Activated T-cell treated with anti-CD3 and anti-CD28 coated beads for 1 hour (primary cell): ENCODE measurements around the gene FAM163A.
"Not testable (repeated sequence)": the region's sequence is repeated elsewhere in the genome, so short reads cannot be mapped to it uniquely, and the experiment has no call there.

Source experiments
- DNase-seq: peaks from one replicate; pipeline ENCODE4 v3.0.0-alpha.2; 2020; ENCODE audit warnings: low read depth

Gene FAM163A

GRCh38 chr1:179816196-179816960 lies 73.3 kb downstream of the FAM163A start:
- no peak for DNase-seq

GRCh38 chr1:179817056-179817455 lies 74.0 kb downstream of the FAM163A start:
- no peak for DNase-seq

DNA sequence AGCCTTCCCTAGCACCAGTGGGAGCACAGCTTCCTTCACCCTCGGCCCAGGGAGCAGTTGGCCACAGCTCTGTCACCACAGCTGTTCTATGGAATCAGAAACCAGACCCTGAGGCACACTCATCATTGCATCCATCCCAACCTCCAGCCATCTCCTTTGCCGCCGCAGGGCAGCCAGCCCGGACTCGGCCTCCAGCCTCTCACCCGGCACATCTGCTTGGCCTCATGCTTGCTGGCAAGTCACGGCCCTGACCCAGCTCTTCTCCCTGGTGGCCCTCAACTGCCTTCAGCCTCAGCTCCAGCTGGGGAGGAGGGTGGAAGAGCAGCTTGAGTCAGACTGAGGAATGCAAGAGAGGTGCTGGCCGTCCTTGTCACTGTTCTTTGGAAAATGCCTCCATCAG lies 74.7 kb downstream of the FAM163A start:
- no peak for DNase-seq

DNA sequence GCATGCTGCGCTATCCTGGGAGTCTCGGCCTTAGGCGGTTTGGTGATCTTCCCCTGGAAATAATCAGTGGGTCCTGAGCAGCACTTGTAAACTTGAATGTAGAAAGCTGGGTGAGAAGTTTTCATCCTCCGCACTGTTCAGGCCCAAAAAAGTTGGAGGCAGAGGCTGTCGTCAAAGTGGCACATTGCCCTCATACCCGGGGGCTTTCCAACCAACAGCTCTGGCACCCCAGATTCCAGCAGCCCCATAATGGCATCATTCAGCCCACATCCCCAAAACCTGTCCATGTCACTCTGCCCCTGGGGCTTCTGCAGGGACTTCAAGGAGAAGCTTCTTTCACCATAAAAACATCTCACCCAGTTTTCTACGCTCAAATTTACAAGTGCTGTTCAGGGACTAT lies 75.2 kb downstream of the FAM163A start:
- DNase-seq, result no peak

DNA sequence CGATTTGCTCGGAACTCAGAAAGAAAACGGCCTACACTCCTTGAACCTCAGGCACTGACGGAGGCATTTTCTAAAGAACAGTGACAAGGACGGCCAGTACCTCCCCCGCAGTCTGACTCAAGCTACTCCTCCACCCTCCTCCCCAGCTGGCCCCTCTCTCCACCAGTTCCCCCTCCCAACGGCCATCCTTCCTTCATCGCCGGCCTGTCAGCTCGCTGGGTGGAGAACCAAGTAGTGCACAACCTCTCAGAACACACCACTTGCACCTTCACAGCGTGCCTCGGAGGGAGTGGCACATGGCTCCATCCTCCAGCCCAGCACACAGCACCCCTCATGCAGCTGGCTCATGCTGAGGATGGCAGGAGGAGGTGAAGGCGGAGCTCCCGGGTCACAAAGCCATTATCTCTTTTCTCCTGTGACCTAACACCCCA lies 75.7 kb downstream of the FAM163A start:
- DNase-seq, result no peak

DNA sequence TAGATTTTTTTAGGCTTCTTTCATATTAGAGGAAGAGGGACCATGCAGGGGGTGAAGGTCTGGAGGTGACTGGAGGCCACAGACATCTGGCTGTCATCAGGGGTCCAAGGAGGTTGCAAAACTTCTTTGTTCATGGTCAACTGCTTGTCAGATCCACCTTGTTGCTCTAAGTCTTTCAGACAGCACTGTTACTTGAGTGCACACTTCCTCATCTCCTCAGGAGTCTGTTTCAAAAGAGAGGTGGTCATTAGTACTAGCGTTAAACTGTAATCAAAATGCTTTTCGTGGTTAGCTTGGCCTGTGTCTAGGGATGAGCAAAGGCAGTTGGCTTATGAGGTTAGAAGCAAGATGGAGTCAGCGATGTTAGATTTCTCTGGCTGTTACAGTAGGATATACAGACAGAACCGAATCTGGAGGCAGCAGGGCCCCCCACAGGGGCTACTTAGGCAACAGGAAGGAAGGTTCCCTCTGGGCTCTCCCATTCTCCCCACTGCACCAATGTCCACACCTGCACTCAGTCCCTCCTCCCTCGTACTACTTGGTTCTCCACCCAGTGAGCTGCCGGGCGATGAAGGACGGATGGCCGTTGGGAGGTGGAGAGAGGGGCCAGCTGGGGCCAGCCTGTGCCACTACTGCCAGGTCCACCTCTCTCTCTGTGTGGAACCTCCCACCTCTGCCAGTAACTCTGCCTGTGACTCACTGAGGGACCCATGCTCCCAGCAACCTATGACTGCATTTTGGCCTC lies 77.3 kb downstream of the FAM163A start:
- no peak for DNase-seq

DNA sequence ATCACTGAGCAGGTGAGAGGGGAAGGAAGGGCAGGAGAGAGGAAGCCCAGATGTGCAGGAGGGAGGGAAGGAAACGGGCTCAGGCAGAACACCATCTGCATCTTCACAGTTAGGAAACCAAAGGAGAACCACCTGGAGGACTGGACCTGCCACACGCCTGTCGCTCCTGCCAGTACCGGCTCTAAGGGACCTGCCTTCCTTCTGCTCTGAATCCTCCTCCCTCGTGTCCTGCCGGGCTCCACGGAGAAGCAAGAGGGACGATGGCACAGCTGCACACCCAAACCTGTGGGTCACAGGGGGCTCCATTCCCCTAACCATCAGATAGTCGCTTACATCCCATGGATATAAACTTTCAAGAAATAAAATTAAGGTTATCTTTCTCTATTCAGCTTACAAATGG lies 78.4 kb downstream of the FAM163A start:
- no peak for DNase-seq

DNA sequence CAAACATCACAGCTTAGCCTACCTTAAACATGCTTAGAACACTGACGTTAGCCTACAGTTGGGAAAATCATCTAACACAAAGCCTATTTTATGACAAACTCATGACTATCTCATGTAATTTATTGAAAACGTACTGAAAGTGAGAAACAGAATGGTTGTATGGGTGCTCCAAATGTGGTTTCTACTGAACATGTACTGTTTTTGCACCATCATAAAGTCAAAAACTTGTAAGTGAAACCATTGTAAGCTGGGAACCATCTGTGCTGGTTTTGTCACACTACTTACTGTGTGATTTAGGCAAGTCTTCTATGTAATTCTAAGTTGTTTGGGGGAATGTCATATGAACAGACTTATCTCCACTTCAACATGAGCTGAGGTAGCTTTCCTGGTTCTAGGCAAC lies 79.0 kb downstream of the FAM163A start:
- no peak for DNase-seq

DNA sequence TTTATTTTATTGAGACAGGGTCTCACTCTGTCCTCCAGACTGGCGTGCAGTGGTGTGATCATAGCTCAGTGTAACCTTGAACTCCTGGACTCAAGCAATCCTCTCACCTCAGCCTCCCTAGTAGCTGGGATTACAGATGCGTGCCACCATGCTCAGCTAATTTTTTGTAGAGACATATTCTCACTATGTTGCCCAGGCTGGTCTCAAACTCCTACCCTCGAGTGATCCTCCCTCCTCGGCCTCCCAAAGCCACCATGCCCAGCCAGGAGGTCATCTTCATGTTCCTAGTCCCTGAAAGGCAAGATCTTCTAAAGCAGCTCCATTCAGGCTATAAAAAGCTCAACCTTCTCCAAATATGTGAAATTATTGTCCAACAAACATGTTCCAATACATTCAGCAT lies 80.6 kb downstream of the FAM163A start:
- no peak for DNase-seq

GRCh38 chr1:179824265-179824664 lies 81.2 kb downstream of the FAM163A start:
- DNase-seq, result no peak

GRCh38 chr1:179825206-179825605 lies 82.1 kb downstream of the FAM163A start:
- no peak for DNase-seq

DNA sequence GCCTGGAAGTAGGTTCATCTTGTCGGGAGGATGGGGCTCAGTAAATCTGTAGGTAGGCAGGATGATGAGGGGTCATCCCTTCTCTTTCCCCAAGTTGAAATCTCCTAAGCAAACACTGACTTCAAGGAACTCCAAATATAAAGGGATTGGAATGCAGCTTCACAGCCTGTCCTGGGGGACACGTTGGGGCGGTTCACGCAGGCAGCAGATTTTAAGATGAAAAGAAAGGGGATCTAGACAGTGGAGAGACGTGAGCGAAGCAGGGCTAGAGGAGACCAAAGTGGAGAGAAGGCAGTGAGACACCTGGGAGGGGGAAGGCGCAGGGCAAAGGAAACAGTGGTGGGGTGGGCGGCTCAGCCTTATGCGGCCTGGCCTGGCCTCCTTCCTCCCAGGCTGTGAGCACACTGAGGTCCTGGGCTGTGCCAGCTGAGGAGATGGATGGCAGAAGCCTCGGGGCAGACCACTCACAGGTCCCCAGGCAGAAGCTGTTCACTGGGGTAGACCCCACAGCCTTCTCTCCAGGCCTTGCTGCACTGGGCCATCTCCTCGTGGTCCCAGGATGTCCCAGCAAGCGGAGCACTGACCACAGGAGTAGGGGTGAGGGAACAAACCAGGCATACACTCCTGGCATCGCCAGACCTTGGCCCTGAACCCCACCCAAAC lies 82.8 kb downstream of the FAM163A start:
- no peak for DNase-seq

DNA sequence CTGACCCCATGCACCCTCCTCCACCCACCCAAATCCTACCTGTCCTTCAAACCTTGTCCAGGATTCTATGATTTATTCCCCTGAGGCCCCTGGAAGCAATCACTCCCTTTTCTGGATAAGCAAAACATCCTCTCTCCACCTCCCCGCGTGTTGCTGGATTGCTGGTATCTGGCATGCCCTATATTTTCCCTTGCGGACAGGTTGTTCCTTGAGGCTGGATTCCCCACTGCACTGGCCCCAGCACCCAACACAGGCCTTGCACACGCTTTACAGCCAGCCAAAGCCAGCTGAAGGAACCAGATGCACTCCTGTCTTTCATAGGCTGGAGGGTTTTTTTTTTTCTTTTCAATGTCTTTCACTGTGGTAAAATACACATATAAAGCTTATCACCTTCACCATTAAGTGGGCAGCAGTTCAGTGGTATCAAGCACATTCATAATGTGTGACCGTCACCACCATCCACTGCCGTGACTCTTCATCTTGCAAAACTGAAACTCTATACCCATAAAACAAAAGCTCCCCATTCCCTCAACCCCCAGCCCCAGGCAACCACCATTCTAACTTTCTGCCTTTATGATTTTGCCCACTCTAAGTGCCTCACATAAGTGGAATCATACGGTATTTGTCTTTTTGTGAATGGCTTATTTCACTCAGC lies 83.7 kb downstream of the FAM163A start:
- no peak for DNase-seq

- DNase-seq, result no peak
Measured at GRCh38 chr1:179828554-179829110, 85.5 kb downstream of the FAM163A start.

- no peak for DNase-seq
Measured at GRCh38 chr1:179831225-179831624, 88.1 kb downstream of the FAM163A start.

GRCh38 chr1:179831852-179832699 lies 89.0 kb downstream of the FAM163A start:
- DNase-seq, result no peak

DNA sequence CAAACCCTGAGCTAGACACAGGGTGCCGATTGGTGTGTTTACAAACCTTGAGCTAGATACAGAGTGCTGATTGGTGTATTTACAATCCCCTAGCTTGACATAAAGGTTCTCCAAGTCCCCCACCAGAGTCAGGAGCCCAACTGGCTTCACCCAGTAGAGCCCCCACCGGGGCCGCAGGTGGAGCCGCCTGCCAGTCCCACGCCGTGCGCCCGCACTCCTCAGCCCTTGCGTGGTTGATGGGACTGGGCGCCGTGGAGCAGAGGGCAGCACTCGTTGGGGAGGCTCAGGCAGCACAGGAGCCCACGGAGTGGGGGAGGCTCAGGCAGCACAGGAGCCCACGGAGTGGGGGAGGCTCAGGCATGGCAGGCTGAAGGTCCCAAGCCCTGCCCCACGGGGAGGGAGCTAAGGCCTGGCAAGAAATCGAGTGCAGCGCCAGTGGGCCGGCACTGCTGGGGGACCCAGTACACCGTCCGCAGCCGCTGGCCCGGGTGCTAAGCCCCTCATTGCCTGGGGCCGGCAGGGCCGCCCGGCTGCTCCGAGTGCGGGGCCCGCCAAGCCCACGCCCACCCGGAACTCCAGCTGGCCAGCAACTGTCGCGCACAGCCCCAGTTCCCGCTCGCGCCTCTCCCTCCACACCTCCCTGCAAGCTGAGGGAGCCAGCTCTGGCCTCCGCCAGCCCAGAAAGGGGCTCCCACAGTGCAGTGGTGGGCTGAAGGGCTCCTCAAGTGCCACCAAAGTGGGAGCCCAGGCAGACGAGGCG lies 93.8 kb downstream of the FAM163A start:
- DNase-seq, result not testable (repeated sequence)

- DNase-seq, result no peak
Measured at GRCh38 chr1:179840107-179840506, 97.0 kb downstream of the FAM163A start.

DNA sequence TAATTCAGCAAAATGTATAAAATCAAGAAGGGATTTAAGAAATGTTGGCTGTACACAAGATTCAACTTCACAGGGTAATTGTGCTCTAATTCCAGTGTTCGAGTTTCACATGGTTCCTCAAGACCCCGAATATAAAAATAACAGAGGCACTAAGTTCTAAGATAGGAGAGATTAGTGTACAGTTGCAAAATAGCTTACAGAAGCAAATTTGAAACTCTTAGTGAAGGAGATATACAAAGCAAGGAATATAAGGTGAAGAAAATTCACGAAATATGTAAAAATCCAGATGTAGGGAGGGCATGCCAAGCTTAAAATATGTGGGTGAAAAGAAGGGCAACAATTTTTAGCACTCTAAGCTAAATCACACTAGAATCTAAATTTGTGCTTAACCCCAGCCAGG lies 105.1 kb downstream of the FAM163A start:
- DNase-seq, result no peak

- DNase-seq, result no peak
Measured at GRCh38 chr1:179853102-179853501, 110.0 kb downstream of the FAM163A start.
